Right hindlimb (tissue), 1 donor: ENCODE measurements around the gene CPSF3.
A peak's percentile ranks its signal among the peaks of the same experiment; 100 is the strongest.

Source experiments
- DNase-seq: peaks from one replicate; pipeline ENCODE4 v3.0.0-alpha.2; 2018

The CPSF3 gene

GRCh38 chr2:9422321-9423099, 944 bp upstream of the CPSF3 start:
- peak; percentile 53 for DNase-seq

GRCh38 chr2:9423922-9424272, 443 bp downstream of the CPSF3 start:
- no peak for DNase-seq

GRCh38 chr2:9424447-9425164, 1.2 kb downstream of the CPSF3 start:
- DNase-seq = no peak

DNA sequence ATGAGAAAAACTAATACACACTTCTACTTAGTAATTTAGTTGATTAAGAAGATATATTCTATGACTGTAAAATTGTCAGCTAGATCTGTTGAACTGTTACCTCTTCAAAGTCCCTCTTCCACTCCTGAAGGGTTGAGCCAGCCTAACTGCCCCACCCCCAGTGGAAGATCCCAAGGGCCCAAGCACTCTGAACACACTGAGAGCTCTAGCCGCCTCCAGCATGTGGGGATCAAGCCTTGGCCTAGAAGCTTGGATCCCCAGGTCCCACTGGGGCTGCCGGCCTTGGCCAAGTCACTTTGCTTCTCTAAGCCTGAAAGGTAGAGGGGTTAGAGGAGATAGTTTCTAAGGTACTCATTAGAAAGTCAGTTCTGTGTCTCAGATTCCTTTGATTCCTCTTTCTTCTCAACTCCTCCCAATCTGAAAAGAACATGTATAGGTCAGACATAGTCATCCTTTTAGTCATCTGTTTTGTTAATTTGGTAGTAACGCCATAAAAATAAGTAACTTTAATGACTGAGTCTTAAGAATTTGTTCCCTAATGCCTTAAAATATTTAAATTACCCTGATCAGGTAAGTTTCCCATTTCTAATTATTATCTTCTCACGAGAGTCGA, 5.6 kb downstream of the CPSF3 start:
- DNase-seq = no peak

GRCh38 chr2:9430316-9431293, 7.2 kb downstream of the CPSF3 start:
- no peak for DNase-seq

DNA sequence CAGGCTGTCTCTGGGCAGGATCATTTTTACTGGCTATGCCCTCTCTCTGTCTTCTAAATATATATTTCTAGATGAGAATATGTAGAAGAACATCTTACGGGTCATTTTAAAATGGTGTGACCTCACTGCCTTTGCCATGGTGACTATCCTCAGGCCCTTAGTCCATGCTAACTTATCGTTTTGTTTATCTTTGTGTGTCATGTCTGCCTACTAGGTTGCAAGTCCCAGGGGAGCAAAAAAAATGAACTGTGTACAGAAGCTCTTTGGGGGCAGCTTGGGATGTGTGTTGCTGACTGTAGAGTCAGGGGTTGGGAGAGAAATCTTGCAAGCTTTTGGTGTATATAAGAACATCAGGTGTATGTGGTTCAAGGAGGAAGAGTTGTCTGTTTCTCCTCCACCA, 11.0 kb downstream of the CPSF3 start:
- DNase-seq = no peak

GRCh38 chr2:9439536-9439935, 16.1 kb downstream of the CPSF3 start:
- no peak for DNase-seq

- no peak for DNase-seq
Observed at GRCh38 chr2:9440058-9440727, 16.7 kb downstream of the CPSF3 start.

DNA sequence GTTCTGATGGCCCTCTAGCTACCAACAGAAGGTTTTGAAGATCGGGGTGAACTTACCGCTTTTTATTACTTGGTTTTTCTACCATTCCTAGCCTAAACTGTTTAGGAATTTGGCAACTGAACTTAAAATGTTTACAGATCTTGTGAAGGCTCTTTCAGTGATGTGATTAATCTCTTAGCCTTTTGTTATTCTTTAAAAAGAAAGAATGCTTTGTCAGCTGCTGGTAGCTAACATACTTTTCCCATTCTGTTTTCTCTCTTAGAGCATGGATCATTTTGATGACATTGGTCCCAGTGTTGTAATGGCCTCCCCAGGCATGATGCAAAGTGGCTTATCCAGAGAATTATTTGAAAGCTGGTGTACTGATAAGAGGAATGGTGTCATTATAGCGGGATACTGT, 18.1 kb downstream of the CPSF3 start:
- DNase-seq = no peak

DNA sequence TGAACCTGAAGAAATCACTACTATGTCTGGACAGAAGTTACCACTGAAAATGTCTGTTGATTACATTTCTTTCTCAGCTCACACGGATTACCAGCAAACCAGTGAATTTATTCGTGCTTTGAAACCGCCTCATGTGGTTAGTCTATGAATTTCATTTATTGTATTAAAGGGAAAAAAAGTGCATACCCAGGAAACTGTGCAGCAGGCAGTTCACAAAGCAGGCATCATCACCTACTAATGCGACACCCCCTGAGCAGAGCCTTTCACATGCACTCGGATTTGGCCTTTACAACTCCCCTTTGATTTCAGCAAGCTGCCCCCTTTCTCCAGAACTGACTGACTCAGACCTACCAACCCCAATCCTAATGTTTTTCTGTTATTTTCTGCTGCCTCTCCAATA, 20.1 kb downstream of the CPSF3 start:
- no peak for DNase-seq

DNA sequence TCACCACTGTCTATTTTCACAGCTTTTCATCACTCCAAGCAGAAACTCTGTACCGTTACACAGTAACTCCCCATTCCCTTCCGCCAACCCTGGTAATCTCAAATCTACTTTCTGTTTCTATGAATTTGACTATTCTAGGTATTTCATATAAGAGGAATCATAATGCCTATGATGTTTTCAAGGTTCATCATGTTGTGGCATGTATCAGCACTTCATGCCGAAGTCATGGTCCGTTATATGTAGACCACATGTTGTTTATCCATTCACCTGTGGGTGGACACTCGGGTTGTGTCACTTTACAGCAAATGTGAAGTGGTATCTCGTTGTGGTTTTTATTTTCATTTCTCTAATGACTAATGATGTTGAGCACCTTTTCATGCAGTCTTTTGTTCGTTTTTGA, 21.6 kb downstream of the CPSF3 start:
- no peak for DNase-seq

GRCh38 chr2:9451231-9451630, 27.8 kb downstream of the CPSF3 start:
- no peak for DNase-seq

GRCh38 chr2:9460441-9461017, 37.1 kb downstream of the CPSF3 start:
- DNase-seq = no peak

DNA sequence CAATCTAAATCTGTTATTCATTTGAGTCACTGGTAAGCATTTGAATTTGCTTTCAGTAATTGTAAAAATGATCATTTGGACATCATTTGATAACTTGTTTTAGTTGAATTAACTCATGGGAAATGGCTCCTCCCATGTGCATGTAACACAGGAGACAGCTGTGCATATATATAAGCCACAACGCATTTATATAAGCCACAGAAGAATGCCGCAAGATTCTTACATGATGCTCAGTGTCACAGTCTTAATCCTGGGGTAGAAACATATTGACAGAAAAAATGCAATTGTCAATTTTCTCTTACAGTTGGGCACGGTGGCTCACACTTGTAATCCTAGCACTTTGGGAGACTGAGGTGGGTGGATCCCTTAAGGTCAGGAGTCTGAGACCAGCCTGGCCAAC, 37.6 kb downstream of the CPSF3 start:
- no peak for DNase-seq

- no peak for DNase-seq
Observed at GRCh38 chr2:9462313-9462712, 38.9 kb downstream of the CPSF3 start.

DNA sequence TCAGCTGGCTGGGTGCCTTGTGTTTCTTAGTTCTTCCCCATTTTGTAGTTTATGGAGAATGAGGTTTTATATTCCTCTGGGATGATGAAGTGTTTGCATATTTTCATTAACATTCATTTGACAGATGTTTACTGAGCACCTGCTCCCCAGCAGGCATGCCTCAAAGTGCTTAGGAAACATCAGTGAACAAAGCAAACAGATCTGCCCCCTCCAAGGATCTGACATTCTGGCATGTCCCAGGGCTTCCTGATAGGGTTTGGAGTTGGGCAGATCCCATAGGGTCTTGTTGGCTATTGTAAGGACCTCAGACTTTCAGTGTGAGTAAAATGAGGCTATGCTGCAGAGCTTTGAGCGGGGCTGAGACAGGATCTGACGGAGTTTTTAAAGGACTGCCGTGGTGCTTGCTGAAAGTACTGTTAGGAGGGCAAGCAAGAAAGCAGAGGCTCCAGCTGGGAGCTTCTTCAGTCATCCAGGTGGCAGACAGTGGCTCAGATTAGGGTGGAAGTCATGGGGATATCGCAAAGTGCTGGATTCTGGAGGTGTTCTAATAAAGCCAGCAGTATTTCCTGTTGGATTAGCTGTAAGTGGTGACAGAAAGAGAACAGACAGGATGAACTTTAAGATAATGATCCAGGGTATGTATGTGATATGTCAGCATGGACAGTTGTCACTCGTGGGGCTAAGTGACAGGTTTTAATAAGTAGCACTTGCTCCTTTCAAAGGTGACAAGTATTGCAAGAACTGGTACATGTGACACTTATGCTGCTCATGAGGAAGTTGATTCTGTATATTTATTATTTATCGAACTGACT, 39.6 kb downstream of the CPSF3 start:
- no peak for DNase-seq

- no peak for DNase-seq
Observed at GRCh38 chr2:9463698-9464034, 40.2 kb downstream of the CPSF3 start.

DNA sequence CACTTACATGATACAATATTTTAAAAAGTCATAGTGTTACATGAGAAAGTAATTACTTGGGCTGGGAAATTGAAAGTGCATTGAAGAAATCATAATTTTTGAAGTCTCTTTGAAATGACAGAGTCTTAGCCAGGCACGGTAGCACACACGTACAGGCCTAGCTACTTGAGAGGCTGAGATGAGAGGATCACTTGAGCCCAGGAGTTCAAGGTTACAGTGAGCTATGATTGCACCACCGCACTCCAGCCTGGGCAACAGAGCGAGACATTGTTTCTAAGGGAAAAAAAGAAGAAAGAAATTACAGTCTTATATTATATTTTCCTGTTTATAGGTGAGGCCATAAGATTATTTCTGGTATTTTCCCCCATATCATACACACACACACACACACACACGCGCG, 41.7 kb downstream of the CPSF3 start:
- DNase-seq = no peak

DNA sequence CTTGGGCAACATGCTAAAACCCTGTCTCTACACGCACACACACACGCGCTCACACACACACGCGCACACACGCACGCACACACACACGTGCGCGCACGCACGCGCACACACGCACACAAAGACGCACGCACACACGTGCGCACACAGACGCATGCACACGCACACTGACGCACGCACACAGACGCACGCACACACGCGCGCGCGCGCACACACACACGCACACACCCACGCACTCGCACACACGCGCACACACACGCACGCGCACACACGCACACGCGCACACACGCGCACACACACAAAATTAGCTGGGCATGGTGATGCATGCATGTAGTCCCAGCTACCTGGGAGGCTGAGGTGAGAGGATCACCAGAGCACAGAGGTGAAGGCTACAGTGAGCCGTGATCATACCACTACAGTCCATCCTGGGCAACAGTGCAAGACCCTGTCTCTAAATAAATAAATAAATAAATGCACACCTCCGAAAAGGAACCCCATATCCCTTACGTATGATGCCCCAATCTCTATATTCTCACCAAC, 42.8 kb downstream of the CPSF3 start:
- DNase-seq = no peak

DNA sequence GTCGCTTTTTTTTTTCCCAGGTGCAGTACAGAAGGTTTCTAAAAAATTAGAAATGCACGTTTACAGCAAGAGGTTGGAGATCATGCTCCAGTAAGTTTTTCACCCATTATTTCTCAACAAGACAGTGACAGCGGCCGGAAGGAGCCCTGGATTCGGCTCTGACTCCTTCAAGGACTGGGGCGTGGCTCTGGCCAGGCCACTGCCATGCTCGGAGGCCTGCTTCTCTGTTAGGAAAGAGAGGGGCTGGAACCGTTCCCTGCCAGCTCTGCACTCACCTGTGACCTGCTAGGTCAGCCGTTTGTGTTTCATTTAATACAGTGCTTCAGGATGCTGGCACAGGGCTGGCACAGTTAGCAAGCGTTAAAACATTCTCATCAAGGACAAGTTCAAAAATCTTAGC, 44.2 kb downstream of the CPSF3 start:
- no peak for DNase-seq

GRCh38 chr2:9471206-9471605, 47.8 kb downstream of the CPSF3 start:
- DNase-seq = no peak
